ENCODE data around the gene DES. TPM values are rescaled to one million over a fixed set of nuclear protein-coding genes. Genes with fewer than 3 reads are reported as not detected.

DES gene
- total and polyA plus RNA-seq, 2 experiments from 2014 or later: 1.3 to 2.0 TPM

DNA sequence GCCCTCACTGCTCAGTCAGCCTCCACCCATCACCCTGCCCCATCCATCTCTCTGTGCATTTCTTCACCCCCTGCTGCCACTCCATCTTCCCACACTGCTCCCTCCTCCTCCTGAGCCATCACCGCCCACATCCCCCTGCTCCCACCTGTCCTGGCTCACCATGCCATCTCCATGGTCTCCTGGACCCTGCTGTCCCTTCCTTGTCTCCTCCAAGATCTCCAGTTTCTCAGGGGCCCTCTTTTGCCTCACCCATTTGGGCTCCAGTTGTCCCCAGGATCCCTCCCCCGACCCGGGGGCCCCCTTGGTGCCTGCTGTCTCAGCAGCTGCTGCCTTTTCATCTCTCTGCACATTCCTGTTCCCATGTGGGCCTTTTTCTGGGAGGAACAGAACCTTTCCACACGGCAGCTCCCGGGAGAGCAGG lies 27.1 kb downstream of the DES start:
- H3K36me3 ChIP-seq (ENCODE audit: insufficient read depth): no peaks in the 10 kb centered on the region
- H3K4me2 ChIP-seq: 0 out of 2 replicates have a peak overlapping the region, but pooled peaks have one; percentile 26
- no peak for DNase-seq (ENCODE audit: low spot score)
- Mint-ChIP-seq H3K4me3 (no peak overlapping the region), H3K9me3 (no peaks in the 10 kb centered on the region), H3K4me1 (peaks cover 41% of the 10 kb centered on the region), H3K27ac (peak overlapping the region; percentile 57), H3K27me3 (ENCODE audit: insufficient read depth, low read depth, poor library complexity) (peaks cover 46% of the 10 kb centered on the region), H3K36me3 (ENCODE audit: low read depth) (peaks cover 5% of the 10 kb centered on the region; the same call in 2 of the 3 replicates)
- no peak for ATAC-seq
- H2AFZ ChIP-seq: no peak overlapping the region
- no peak overlapping the region for H3K4me3 ChIP-seq
- no peak for TF ChIP-seq STAT1 (IDR thresholded peaks at IDR 0.05; ENCODE audit: unreplicated experiment)
- no peak for TF ChIP-seq ZNF114 (CRISPR knock-in tag; IDR thresholded peaks at IDR 0.05)
- no peak for TF ChIP-seq ZNF331 (CRISPR knock-in tag; IDR thresholded peaks at IDR 0.05; ENCODE audit: low read depth)
- H3K9me2 ChIP-seq (ENCODE audit: insufficient read depth): no peaks in the 10 kb centered on the region
- no peaks in the 10 kb centered on the region for H3K79me2 ChIP-seq (replicated peaks; ENCODE audit: insufficient read depth)
- H3K27me3 ChIP-seq (ENCODE audit: insufficient read depth): peaks cover 56% of the 10 kb centered on the region
- H4K20me1 ChIP-seq (replicated peaks; ENCODE audit: insufficient read depth): no peaks in the 10 kb centered on the region; the same call in 1 of the 2 replicates
- 0 out of 2 replicates have a peak, but pooled peaks cover under 1% of the 10 kb centered on the region for H3F3A ChIP-seq (replicated peaks; ENCODE audit: low read depth)
- H3K4me1 ChIP-seq (ENCODE audit: insufficient read depth): peaks cover 28% of the 10 kb centered on the region
- H3K27ac ChIP-seq (ENCODE audit: low read depth): no peak overlapping the region

DNA sequence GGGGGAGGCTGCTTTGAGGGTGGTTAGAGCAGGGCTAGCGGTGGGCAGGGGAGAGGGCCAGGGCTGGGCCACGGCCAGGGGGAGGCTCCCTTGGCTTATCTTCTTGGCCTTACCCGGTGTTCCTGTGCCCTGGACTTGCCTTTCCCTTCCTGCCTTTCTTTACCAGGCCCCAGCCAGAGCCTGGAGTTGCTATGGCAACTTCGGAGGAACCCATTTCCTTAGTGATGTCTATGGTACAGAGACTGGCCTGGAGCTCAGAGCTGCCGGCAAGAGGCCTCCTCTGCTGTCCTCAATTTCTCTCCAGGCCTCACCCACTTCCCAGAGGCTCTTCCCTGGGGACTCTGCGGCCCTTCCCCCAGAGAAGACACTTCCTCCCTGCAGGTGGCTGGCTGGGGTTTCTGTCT lies 27.9 kb downstream of the DES start:
- H3K9me2 ChIP-seq (ENCODE audit: insufficient read depth): no peaks in the 10 kb centered on the region
- DNase-seq (ENCODE audit: low spot score) (peak; percentile 70), ATAC-seq (no peak; the same call in 2 of the 3 replicates)
- peaks cover 5% of the 10 kb centered on the region; the same call in 2 of the 3 replicates for H3K36me3 Mint-ChIP-seq (ENCODE audit: low read depth)
- peaks cover 38% of the 10 kb centered on the region for H3K4me1 Mint-ChIP-seq
- H3K4me2 ChIP-seq: no peak overlapping the region
- no peak overlapping the region for H3K27ac Mint-ChIP-seq
- no peak overlapping the region for H2AFZ ChIP-seq
- H4K20me1 ChIP-seq (replicated peaks; ENCODE audit: insufficient read depth): no peaks in the 10 kb centered on the region; the same call in 1 of the 2 replicates
- no peaks in the 10 kb centered on the region for H3K9me3 Mint-ChIP-seq
- no peak overlapping the region for H3K27ac ChIP-seq (ENCODE audit: low read depth)
- peaks cover 28% of the 10 kb centered on the region for H3K4me1 ChIP-seq (ENCODE audit: insufficient read depth)
- H3K36me3 ChIP-seq (ENCODE audit: insufficient read depth): no peaks in the 10 kb centered on the region
- H3F3A ChIP-seq (replicated peaks; ENCODE audit: low read depth): 0 out of 2 replicates have a peak, but pooled peaks cover 4% of the 10 kb centered on the region
- no peaks in the 10 kb centered on the region for H3K79me2 ChIP-seq (replicated peaks; ENCODE audit: insufficient read depth)
- peaks cover 47% of the 10 kb centered on the region for H3K27me3 Mint-ChIP-seq (ENCODE audit: insufficient read depth, low read depth, poor library complexity)
- no peak overlapping the region for H3K4me3 Mint-ChIP-seq
- no peak overlapping the region for H3K4me3 ChIP-seq
- peaks cover 47% of the 10 kb centered on the region for H3K27me3 ChIP-seq (ENCODE audit: insufficient read depth)
- TF ChIP-seq NANOG (IDR thresholded peaks at IDR 0.05; ENCODE audit: borderline replicate concordance) (no peak), ZNF114 (CRISPR knock-in tag; IDR thresholded peaks at IDR 0.05) (no peak), ZNF331 (CRISPR knock-in tag; IDR thresholded peaks at IDR 0.05; ENCODE audit: low read depth) (no peak), EZH2 (IDR thresholded peaks at IDR 0.05; ENCODE audit: low read depth, unreplicated experiment) (no peak), CTCF (conservative IDR thresholded peaks at IDR 0.05; ENCODE audit: low read depth in 2 of 2) (no peak), POLR2AphosphoS5 (IDR thresholded peaks at IDR 0.05; ENCODE audit: low read depth) (no peak), JUNB (IDR thresholded peaks at IDR 0.05; ENCODE audit: unreplicated experiment) (no peak), STAT1 (IDR thresholded peaks at IDR 0.05; ENCODE audit: unreplicated experiment) (no peak)
- TF ChIP-seq, protein P1, sequence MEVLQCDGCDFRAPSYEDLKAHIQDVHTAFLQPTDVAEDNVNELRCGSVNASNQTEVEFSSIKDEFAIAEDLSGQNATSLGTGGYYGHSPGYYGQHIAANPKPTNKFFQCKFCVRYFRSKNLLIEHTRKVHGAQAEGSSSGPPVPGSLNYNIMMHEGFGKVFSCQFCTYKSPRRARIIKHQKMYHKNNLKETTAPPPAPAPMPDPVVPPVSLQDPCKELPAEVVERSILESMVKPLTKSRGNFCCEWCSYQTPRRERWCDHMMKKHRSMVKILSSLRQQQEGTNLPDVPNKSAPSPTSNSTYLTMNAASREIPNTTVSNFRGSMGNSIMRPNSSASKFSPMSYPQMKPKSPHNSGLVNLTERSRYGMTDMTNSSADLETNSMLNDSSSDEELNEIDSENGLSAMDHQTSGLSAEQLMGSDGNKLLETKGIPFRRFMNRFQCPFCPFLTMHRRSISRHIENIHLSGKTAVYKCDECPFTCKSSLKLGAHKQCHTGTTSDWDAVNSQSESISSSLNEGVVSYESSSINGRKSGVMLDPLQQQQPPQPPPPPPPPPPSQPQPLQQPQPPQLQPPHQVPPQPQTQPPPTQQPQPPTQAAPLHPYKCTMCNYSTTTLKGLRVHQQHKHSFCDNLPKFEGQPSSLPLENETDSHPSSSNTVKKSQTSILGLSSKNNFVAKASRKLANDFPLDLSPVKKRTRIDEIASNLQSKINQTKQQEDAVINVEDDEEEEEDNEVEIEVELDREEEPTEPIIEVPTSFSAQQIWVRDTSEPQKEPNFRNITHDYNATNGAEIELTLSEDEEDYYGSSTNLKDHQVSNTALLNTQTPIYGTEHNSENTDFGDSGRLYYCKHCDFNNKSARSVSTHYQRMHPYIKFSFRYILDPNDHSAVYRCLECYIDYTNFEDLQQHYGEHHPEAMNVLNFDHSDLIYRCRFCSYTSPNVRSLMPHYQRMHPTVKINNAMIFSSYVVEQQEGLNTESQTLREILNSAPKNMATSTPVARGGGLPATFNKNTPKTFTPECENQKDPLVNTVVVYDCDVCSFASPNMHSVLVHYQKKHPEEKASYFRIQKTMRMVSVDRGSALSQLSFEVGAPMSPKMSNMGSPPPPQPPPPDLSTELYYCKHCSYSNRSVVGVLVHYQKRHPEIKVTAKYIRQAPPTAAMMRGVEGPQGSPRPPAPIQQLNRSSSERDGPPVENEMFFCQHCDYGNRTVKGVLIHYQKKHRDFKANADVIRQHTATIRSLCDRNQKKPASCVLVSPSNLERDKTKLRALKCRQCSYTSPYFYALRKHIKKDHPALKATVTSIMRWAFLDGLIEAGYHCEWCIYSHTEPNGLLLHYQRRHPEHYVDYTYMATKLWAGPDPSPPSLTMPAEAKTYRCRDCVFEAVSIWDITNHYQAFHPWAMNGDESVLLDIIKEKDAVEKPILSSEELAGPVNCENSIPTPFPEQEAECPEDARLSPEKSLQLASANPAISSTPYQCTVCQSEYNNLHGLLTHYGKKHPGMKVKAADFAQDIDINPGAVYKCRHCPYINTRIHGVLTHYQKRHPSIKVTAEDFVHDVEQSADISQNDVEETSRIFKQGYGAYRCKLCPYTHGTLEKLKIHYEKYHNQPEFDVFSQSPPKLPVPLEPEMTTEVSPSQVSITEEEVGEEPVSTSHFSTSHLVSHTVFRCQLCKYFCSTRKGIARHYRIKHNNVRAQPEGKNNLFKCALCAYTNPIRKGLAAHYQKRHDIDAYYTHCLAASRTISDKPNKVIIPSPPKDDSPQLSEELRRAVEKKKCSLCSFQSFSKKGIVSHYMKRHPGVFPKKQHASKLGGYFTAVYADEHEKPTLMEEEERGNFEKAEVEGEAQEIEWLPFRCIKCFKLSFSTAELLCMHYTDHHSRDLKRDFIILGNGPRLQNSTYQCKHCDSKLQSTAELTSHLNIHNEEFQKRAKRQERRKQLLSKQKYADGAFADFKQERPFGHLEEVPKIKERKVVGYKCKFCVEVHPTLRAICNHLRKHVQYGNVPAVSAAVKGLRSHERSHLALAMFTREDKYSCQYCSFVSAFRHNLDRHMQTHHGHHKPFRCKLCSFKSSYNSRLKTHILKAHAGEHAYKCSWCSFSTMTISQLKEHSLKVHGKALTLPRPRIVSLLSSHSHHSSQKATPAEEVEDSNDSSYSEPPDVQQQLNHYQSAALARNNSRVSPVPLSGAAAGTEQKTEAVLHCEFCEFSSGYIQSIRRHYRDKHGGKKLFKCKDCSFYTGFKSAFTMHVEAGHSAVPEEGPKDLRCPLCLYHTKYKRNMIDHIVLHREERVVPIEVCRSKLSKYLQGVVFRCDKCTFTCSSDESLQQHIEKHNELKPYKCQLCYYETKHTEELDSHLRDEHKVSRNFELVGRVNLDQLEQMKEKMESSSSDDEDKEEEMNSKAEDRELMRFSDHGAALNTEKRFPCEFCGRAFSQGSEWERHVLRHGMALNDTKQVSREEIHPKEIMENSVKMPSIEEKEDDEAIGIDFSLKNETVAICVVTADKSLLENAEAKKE (CRISPR knock-in tag; IDR thresholded peaks at IDR 0.05): no peak
- TF ChIP-seq, protein P2, sequence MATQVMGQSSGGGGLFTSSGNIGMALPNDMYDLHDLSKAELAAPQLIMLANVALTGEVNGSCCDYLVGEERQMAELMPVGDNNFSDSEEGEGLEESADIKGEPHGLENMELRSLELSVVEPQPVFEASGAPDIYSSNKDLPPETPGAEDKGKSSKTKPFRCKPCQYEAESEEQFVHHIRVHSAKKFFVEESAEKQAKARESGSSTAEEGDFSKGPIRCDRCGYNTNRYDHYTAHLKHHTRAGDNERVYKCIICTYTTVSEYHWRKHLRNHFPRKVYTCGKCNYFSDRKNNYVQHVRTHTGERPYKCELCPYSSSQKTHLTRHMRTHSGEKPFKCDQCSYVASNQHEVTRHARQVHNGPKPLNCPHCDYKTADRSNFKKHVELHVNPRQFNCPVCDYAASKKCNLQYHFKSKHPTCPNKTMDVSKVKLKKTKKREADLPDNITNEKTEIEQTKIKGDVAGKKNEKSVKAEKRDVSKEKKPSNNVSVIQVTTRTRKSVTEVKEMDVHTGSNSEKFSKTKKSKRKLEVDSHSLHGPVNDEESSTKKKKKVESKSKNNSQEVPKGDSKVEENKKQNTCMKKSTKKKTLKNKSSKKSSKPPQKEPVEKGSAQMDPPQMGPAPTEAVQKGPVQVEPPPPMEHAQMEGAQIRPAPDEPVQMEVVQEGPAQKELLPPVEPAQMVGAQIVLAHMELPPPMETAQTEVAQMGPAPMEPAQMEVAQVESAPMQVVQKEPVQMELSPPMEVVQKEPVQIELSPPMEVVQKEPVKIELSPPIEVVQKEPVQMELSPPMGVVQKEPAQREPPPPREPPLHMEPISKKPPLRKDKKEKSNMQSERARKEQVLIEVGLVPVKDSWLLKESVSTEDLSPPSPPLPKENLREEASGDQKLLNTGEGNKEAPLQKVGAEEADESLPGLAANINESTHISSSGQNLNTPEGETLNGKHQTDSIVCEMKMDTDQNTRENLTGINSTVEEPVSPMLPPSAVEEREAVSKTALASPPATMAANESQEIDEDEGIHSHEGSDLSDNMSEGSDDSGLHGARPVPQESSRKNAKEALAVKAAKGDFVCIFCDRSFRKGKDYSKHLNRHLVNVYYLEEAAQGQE (IDR thresholded peaks at IDR 0.05; ENCODE audit: unreplicated experiment): no peak
